NCI-H1048 (cell line): ENCODE data around the gene MSMO1.
"Not testable (repeated sequence)": the region's sequence is repeated elsewhere in the genome, so short reads cannot be mapped to it uniquely, and the experiment has no call there.

Experiments used
- DNase-seq: peaks from one replicate; lab custom pipeline; 2025; lab: John Stamatoyannopoulos, UW

Gene MSMO1

DNA sequence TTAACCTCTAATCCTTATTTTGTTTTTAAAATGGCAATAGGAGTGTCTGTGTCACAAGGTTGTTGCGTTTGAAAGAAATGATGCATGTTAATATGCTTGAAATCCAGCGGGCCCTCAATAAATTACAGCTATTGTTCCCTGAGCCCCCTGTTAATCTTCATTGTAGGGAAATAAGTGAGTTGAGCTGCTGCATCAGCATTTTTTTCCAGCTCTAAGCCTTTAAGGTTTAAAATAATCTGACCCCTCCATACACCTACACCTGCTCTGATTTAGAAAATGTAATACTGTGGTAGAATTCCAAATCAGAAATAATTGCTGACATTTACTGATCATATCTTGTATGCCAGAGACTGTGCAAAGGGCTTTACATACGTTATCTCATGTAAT lies 2.6 kb upstream of the MSMO1 start:
- no peak for DNase-seq

DNA sequence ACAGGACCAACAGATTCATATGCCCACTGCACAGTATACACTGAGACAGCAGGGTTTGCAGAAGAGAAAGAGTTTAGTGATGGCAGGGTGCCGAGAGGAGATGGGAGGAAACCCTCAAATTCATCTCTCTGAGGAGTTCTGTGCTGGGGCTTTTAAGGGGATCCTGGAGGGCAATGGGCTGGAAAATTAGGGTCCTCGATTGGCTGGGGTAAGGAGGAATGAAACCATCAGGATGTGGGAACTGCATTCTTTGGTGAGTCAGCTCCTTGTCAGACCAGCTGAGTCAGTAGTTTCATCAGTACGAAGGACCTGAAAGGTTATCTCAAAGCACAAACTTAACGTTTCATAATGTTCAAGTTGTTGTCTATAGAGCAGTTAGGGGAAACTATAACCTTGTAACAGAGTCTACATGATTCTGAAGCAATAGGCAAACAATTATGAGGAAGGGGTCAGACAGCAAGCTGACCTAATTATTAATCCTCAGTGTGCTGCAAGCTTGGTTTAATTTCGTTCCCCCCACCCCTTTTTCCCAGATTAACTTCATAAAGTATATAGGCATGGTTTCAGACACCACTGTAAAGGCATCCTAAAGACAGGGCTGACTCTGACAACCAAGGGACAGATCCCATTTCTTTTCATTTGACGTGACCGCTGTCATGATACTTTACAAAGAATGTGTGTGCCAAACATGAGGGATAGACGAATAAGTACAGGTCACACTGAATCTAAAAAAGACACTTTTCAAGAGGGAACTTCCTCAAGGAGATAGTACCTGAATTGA lies 1.5 kb upstream of the MSMO1 start:
- no peak for DNase-seq

DNA sequence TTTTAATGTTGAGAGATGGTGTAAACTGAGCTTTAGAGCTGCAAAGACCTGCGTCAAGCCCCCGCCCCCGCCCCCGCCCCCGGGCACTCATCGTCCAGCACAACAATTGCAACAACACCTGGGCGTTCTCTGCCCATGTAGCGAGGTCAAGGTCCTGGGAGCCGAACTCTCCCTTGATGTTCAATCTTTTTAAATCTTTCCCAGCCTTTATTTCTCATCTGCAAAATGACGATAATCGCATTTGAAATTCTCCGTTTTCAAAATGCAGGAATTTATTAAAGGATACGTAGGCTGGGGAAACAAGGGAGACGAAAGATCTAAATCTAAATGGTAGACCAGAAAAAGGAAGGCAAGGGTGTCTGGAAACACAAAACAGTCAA lies 648 bp upstream of the MSMO1 start:
- DNase-seq = no peak

DNA sequence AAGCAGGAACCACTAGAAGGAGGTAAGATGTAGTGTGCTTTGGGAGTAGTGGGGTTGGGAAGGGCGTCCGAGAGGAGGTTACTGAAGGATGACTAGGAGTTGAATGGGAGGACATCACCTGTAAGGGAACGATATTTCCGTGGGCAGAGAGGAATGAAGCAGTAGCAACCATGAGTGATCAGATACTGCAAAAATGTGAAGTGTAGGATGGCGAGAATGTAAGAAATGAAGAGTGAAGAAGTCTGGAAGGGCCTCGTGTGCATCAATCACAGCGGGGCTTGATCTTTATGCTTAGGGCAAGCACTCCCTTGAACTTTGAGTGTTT lies 594 bp downstream of the MSMO1 start:
- no peak for DNase-seq

DNA sequence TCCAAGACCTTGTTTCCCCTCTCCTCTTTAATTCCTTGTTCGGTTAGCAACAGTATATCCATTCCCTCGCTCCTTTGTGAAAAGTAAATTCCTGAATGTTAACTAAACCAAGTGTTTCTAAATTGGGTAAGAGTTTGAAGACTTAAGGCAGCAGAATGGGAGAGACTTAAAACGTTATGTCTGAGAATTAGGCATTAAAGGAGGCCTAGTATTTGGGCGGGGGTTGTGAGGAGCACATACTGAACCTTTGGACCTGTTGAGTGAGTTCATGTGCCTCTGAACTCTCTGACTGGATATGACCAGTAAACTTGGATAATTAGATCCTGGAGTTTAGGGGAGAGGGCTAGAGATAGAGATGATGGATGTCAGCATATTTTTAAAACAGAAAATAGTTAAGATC lies 1.2 kb downstream of the MSMO1 start:
- DNase-seq = no peak

DNA sequence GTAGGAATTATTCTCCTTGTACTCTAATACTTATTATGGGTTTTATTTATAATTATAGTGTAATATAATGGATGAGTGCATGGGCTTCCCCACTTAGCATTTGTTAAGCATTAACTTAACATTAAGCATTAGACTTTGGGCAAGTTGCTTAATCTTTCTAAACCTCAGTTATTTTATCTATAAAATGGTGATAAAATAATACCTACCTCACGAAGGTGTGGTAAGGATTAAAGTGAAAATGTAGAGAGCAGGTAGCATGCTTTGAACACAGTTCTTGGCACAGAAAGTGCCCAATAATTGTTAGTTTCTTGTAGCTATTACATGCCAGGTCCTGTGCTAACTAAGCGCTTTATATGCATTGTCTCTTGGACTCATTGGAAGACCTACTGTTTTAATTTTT lies 2.6 kb downstream of the MSMO1 start:
- no peak for DNase-seq

DNA sequence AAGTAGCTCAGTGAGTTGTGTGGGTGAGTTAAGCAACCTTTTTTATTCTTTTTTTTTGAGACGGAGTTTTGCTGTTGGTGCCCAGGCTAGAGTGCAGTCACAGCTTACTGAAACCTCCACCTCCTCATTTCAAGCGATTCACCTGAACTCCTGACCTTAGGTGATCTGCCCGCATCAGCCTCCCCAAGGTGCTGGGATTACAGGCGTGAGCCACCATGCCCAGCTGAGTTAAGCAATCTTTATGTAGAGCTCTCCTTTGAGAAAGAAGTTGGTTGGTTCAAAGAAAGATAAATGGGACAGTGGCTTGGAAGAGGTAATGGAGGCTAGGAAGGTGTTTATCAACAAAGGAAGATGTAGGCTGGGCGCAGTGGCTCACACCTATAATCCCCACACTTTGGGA lies 3.2 kb downstream of the MSMO1 start:
- DNase-seq = no peak

DNA sequence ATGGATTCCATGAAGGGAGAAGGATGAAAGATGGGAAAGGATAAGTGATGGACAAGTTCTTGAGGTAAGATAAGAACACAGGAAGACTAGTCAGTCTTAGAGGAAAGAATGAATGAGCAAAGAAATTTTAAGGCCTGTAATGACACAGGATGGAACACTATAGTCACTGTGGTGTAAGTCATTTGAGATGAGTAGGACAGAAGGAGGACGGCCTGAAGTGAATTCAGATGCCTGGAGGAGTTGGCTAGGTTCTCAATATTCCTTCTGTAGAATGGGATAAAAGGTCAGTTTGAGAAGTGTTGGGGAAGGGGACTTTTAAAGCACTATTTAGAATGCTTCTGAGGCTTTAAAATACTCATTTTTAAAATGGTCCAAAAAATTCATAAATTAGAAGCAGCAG lies 3.9 kb downstream of the MSMO1 start:
- no peak for DNase-seq

DNA sequence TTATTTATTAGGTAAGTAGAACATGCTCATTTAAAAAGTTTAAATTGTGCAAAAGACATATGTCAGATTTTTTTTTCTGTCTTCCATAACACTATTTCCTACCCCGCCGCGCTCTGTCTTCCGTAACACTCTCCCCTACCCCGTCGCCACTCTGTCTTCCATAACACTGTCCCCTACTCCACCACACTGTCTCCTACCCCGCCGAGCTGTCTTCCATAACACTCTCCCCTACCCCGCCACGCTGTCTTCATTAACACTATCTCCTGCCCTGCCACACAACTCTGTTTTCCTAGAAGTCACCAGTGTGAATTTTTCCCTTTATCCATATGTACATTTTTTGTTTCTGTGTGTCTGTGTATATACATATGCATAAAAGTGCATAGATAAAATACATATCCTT lies 4.4 kb downstream of the MSMO1 start:
- no peak for DNase-seq

DNA sequence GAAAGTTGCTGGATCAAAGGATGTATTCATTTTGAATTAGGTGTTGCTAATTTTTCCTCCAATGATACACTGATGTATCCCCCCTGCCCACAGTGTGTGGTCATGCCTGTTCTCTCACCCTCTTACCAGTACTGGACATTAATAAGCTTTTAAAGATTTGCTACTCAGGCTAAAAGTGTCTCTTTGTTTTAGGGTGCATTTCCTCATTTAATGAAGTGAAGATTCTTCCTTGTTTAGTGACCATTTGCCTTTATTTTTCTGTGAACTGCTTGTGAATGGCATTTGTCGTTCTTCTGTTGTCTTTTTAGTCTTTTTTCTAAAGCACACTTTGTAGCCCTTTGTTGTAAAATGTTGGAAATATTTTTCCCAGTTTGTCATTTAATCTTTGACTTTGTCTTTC lies 5.0 kb downstream of the MSMO1 start:
- DNase-seq = no peak

DNA sequence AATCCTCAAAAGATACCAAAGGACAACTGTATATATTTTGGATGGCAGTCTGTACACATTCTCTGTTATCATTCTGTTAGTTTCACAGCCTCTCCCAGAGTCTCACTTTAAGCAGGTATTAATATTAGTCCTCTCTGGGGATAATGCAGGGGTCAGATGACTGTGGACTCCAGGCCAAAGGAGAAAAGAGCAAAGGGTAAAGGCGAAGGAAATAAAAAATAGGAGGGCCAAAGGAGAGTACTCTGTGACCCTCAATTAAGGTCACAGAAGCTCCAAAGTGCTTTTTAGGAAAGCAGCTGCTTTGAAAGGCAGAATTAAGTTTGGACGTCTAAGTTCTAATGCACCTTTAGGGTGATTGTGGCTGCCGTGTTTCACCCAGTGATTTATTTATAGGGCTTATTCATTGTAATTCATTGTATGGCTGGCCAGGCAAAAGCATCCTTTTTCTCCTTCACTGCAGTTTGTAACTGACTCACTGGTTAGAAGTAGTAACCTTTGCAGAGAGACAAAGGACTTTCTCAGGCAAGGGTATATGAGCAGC lies 7.8 kb downstream of the MSMO1 start:
- no peak for DNase-seq

DNA sequence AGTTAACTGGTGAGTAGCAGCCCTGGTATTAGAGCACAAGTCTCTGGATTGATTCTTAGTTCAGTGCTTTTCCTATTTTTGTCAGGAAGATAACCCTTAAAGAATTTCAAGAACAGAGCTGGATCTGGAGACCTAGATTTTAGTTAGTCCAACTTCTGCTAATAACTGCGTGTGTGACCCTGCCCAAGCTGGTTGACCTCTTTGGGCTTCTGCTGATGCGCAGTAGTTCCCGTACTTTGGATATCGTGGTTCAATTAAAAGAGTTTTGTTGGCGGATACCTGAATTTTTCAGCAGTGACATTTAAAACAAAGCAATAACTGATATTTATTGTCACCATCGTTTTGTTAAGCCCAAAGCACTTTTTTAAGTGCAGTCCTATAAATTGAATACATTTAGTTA lies 9.3 kb downstream of the MSMO1 start:
- no peak for DNase-seq

DNA sequence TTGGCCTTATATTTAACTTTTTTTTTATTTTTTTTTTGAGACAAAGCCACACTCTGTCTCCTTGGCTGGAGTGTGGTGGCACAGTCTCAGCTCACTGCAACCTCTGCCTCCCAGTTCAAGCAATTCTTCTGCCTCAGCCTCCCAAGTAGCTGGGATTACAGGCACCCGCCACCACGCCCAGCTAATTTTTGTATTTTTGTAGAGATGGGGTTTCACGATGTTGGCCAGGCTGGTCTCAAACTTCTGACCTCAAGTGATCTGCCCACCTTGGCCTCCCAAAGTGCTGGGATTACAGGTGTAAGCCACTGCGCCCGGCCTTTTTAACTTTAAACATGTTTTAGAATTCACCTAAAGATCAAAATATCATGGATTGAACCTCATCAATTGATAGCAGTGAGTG lies 14.9 kb downstream of the MSMO1 start:
- DNase-seq = not testable (repeated sequence)

DNA sequence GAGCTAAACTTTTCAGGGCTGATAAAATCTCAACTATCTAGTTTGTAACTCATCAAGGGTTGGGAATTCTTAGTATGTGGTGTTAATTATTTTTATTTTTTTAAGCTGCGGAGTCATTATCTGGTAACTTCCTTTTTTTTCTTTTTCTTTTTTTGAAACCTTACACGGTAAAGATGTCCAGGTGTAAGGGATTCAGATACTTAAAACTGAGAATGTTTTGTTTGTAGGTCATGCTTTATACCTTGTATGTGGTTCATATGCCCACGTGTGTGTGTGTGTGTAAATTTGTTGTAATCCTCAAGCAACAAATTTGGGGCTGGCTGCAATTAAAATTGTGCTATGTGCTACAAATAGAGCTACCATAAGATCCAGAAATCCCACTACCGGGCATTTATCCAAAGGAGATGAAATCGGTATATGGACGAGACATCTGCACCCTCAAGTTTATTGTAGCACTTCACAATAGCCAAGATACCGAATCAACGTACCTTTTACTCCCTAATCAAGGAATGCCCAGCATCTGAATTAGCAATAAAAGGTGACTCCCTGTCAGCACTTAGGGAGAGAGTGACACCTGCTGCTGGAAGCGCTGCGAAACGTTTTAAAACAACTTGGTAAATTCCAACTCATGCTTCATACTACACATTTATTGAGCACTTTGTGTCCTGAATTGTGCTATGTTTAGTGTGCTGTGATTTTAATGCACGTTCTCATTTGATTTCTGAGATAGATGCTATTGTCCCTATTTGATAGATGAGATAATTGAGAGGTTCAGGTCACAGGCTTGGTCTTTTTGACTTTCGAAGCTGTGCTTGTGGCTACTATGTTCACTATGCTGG lies 16.1 kb downstream of the MSMO1 start:
- DNase-seq = no peak

DNA sequence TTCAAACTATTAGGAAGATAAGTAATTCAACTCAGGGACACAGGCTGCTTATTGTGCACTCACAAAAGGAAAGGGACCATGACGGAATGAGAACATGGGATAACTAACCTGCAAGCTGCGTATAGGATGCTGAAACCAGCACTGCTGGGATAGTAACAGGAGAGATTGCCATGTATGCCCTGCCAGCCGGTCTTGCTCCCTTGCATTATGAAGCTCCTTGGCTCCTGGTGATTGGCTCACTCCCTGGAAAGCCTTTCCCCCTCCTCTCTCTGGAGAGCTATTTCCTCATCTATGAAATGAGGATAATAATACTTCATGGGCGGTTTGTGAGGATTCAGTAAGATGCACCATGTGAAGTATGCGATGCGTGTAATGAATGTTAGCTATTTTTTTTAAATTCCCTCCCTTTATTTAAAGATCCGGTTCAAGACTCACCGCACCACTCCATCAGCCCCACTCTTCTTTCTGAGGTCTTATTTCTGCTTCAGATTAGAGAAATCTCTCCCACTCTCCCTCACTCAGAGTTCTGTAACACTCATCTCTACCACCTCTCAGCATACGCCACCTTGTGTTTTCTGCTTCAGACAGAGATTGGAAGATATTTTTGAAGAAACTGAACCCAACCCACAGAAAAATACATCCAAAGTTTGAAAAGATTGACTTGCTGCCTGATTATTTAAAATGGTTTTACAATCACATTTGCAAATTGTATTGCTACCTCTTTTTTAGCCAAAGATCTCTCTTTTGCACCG lies 18.4 kb downstream of the MSMO1 start:
- no peak for DNase-seq

DNA sequence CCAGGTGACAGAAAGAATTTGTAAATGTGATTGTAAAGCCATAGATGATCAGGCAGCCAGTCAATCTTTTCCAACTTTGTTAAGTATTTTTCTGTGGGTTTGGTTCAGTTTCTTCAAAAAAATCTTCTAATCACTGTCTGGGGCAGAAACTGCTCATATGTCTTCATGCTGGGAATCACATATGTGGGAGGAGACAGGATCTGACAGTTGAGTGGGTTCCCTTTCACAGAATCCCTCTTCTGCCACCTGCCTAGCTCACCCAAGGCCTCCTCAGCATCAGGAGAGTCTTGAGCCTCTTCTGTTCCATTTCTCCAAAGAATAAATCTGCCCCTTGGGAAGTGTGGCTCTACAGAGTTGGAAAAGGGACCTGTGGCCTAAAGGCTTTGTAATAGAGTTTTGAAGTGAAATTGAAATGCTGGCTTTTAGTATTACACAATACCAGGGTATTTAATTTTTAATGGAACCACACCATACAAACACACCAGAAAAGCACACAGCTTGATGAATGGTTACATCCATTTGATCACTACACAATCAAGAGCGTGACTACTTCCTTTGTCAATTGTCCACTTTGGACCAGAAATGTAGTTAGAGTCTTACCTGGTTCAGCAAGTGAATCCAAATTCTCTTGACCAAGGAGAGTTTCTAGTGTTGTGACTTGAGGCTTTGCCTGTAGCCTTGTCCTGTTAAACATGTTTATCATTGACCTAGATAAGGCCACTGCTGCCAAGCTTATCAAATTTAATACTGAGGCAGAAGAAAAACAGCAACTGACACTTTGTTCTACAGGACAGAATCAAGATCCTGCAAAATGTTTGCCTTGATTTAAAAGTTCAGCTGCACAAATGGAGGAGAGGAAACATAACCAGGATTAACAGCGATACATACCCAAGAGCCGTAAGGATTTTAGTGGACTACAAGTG lies 20.4 kb downstream of the MSMO1 start:
- DNase-seq = no peak

DNA sequence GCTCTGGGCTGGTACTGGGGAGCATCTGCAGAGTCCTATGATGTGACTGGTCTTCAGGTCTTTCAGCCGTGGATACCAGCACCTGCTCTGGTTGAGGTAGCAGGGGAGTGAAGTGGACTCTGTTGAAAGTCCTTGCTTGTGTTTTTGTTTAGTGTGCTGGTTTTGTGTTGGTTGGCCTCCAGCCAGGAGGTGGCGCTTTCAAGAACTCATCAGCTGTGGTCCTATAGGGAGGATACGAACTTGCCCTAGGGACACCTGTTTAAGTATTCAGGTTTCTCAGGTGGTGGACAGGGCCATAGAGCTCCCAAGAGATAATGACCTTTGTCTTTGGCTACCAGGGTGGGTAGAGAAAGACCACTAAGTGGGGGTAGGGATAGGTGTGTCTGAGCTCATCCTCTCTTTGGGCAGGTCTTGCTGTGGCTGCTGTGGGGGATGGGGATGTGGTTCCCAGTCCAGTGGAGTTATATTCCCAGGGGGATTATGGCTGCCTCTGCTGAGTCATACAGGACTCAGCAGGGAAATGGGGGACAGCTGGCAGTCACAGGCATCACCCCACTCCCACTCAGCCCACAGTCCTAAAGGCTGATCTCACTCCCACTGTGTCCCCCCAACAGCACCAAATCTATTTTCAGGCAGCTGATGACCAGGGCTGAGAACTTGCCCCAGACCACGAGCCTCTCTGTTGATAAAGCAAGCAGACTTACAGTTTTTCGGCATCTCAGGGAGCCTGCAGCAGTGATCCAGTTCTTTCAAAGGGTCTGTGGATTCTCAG lies 24.1 kb downstream of the MSMO1 start:
- DNase-seq = no peak

DNA sequence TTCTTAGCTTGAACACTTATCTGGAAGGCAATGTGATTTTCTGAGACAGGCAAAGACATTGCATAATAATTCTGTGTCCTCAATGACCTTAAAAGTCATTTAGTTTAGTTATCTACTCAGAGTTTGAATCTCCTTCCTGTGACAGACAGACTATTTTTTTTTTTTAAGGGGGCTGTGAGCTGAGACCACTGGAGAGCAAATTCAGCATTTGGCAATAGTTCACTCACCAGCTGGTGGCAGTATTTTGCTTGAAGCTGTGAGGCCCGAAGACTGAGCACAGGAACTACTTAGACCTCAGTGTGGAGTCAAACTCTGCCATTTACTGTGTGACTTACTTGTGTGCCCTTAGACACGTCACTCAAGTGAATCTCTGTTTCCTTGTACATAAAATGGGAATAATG lies 28.4 kb downstream of the MSMO1 start:
- no peak for DNase-seq

DNA sequence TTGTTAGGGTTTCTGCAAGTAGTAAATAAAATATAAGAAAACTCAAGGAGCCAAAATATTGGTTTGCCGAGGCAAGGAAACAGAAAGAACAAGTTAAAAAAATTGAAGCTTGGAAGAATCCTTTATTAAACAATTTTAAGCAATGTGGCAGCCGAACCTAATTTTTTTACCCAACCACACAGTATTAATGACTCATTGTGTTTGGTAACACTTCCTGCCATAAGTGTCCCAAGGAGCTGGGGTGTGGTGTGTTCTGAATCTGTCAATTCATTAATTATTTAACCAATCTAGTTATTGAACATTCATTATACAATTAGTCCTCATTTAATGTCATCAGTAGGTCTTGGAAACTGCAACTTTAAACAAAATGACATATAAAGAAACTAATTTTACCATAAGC lies 32.0 kb downstream of the MSMO1 start:
- DNase-seq = no peak

DNA sequence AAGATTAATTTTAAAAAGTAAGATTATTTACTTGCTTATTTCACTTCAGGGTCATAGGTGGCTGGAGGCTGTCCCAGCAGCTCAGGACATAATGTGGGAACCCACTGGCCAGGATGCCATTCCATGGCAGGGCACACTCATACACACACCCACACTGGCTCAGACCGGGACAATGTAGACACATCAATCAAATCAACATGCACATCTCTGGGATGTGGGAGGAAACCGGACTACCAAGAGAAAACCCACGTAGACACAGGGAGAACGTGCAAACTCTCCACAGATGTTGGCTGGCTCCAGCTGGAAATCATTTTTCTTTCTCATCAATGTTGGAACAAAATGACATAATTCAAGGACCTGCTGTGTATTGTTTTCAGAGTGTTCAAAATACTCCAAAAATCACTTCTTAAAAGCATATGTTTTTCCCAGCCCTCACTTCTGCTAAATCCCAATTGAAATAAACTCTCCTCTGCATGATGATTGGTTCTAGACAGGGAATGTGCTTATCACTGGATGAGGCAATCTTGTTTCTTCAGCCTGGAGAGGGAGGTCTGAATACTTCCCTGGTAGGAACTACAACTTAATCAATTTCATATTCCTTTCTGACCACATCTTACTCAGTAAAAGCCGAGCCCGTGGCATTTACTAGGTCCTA lies 32.7 kb downstream of the MSMO1 start:
- DNase-seq = no peak
